DND-41 (cell line): ENCODE data around the gene COTL1.

ENCODE experiments used
- ATAC-seq: fragments of 200-7000 bp; cut with Tn5 transposase; 3 replicates; pipeline ENCODE4 v1.9.1; 2021; ENCODE audit warnings: low read depth; ENCODE audit not compliant: insufficient read depth
- DNase-seq: peaks from one replicate; pipeline ENCODE4 v3.0.0-alpha.2; 2020
- H2AFZ ChIP-seq: 2 replicates; pipeline ENCODE4 v1.6.0; 2012; ENCODE audit warnings: low read depth, low read length
- H3K27ac ChIP-seq: 2 replicates; pipeline ENCODE4 v1.5.1; 2012; ENCODE audit warnings: low read length, inconsistent platforms
- H3K27me3 ChIP-seq: fragments of 200-600 bp; sonication (generic); 2 replicates; pipeline ENCODE4 v1.6.0; 2012; ENCODE audit warnings: low read length, mild to moderate bottlenecking, inconsistent platforms; ENCODE audit not compliant: insufficient read depth, poor library complexity
- H3K36me3 ChIP-seq: 2 replicates; pipeline ENCODE4 v1.5.1; 2012; ENCODE audit warnings: low read length, inconsistent platforms; ENCODE audit not compliant: insufficient read depth
- H3K4me1 ChIP-seq: 2 replicates; pipeline ENCODE4 v1.5.1; 2012; ENCODE audit warnings: mild to moderate bottlenecking, low read length; ENCODE audit not compliant: insufficient read depth
- H3K4me2 ChIP-seq: 2 replicates; pipeline ENCODE4 v1.6.0; 2012; ENCODE audit warnings: mild to moderate bottlenecking, moderate library complexity, low read length, inconsistent platforms; ENCODE audit not compliant: insufficient read depth
- H3K4me3 ChIP-seq, 2 experiments: fragments of 200-600 bp in 1 of 2; shearing (Covaris generic) in 1 of 2; 2 replicates each; pipeline ENCODE4 v1.5.1; 2012 to 2016; ENCODE audit warnings: inconsistent platforms in 2 of 2, low read length in 2 of 2, mild to moderate bottlenecking in 2 of 2, low read depth in 1 of 2, moderate library complexity in 1 of 2
- H3K79me2 ChIP-seq: 2 replicates; pipeline ENCODE4 v1.6.0; 2012; ENCODE audit warnings: low read length, inconsistent platforms; ENCODE audit not compliant: insufficient read depth
- H3K9ac ChIP-seq: 2 replicates; pipeline ENCODE4 v1.6.0; 2012; ENCODE audit warnings: low read depth, mild to moderate bottlenecking, inconsistent platforms, low read length, moderate library complexity
- H3K9me3 ChIP-seq: 2 replicates; pipeline ENCODE4 v1.5.1; 2012; ENCODE audit warnings: low read length, moderate library complexity, mild to moderate bottlenecking, inconsistent platforms; ENCODE audit not compliant: insufficient read depth, severe bottlenecking
- H4K20me1 ChIP-seq: 2 replicates; pipeline ENCODE4 v1.6.0; 2012; ENCODE audit warnings: low read length; ENCODE audit not compliant: insufficient read depth
- CTCF ChIP-seq: IDR thresholded peaks from 2 replicates; pipeline ENCODE4 v1.5.1; 2012; ENCODE audit warnings: borderline replicate concordance, low read length, moderate library complexity, mild to moderate bottlenecking; ENCODE audit not compliant: poor library complexity, severe bottlenecking; ENCODE audit errors: extremely low read depth
- EZH2 ChIP-seq: IDR thresholded peaks from 3 replicates; pipeline ENCODE4 v1.6.1; 2012; ENCODE audit warnings: borderline replicate concordance, low read depth, mild to moderate bottlenecking, moderate library complexity, low read length, inconsistent platforms; ENCODE audit not compliant: severe bottlenecking

Gene COTL1

GRCh38 chr16:84663433-84664101 lies 45.7 kb upstream of the COTL1 start:
- Histone ChIP-seq H3K27me3 (no peaks in the 10 kb centered on the region), H3K9me3 (no peaks in the 10 kb centered on the region), H3K36me3 (peaks cover 60% of the 10 kb centered on the region), H3K9ac (no peak overlapping the region), H3K4me2 (no peak overlapping the region), H3K27ac (no peak overlapping the region), H3K79me2 (no peaks in the 10 kb centered on the region), H2AFZ (no peak overlapping the region), H3K4me1 (no peaks in the 10 kb centered on the region), H3K4me3 (no peak overlapping the region), H4K20me1 (peaks cover 3% of the 10 kb centered on the region)
- DNase-seq (no peak), ATAC-seq (no peak)
- TF ChIP-seq CTCF (no peak), EZH2 (no peak)

- Histone ChIP-seq H3K79me2 (no peaks in the 10 kb centered on the region), H3K9me3 (no peaks in the 10 kb centered on the region), H3K4me3 (no peak overlapping the region), H3K4me1 (no peaks in the 10 kb centered on the region), H3K4me2 (no peak overlapping the region), H3K27me3 (no peaks in the 10 kb centered on the region), H2AFZ (no peak overlapping the region), H3K27ac (no peak overlapping the region), H4K20me1 (peaks cover 3% of the 10 kb centered on the region), H3K36me3 (peaks cover 71% of the 10 kb centered on the region), H3K9ac (no peak overlapping the region)
- DNase-seq (no peak), ATAC-seq (no peak)
- TF ChIP-seq CTCF (no peak), EZH2 (no peak)
Measured at GRCh38 chr16:84662471-84662870, 44.6 kb upstream of the COTL1 start.

- Histone ChIP-seq H4K20me1 (peaks cover 3% of the 10 kb centered on the region), H3K9ac (no peak overlapping the region), H3K4me1 (no peaks in the 10 kb centered on the region), H3K4me2 (no peak overlapping the region), H3K36me3 (peaks cover 80% of the 10 kb centered on the region), H3K79me2 (no peaks in the 10 kb centered on the region), H3K4me3 (no peak overlapping the region), H3K9me3 (no peaks in the 10 kb centered on the region), H3K27ac (no peak overlapping the region), H2AFZ (no peak overlapping the region), H3K27me3 (no peaks in the 10 kb centered on the region)
- TF ChIP-seq CTCF: no peak
- TF ChIP-seq EZH2: no peak
- no peak for DNase-seq
- ATAC-seq: no peak
Measured at GRCh38 chr16:84661418-84662060, 43.7 kb upstream of the COTL1 start.
